HG03039 (cell line): Measurements from ENCODE around the gene FOXE1.

Experiments
- ATAC-seq: cut with Tn5 transposase; IDR thresholded peaks from one replicate; pipeline ENCODE4 v1.9.1; 2021; ENCODE audit warnings: mild to moderate bottlenecking, moderate library complexity; ENCODE audit not compliant: unreplicated experiment

FOXE1 gene

GRCh38 chr9:97848215-97848479 lies 4.9 kb upstream of the FOXE1 start:
- no peak for ATAC-seq

DNA sequence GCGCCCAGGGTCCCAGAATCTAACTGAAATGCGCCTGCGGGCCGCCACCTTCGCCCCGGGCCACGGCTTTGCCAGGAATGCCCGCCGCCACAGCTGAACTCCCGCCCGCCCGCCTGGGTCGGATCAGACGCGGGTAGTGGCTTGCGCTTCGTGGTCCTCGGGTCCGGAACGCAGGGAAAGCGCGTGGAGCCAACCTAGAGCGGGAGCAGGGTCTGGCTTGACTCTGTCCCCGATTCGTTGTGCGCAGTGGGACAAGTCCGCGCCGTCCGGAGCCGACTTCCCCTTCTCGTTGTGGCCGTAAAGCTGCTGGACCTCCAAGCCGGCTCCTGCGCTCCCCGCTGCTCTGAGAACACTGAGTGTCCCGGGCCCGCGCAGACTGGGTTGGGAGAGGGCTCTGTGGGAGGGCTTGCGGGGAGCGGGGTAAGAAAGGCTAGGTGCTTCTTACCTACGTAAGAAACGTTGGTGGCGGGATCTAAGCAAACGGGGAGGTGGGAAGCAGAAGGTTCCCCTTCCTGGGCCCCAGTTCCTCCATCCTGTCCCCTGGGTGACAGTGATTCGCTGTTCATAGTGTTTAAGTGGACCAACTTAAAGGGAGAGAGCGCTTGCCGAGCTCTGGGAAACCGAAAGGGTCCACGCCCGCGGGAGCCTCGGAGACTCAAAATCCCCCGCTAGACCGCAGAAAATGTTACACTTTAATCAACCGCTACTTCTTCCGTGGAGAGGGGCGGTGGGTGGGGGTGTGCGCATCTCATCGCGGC lies 4.4 kb upstream of the FOXE1 start:
- no peak for ATAC-seq

DNA sequence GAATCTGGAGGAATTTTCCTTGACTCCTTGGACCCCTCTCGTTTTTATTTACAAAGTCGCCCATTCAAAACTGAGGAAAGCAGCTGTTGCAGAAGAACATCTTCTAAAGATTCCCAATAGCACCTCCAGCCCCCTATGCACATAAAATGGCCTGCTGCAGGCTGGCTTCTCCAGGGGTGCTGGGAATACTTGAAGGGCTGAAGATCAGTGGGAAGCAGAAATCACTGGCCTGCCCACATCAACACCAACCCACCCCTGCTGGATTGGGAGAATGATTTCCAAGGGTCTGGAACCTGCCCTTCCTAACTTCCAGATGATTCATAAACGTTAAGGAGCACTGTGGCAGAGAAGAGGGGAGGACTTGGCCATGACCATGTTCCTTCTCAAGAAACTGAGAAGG lies 3.0 kb upstream of the FOXE1 start:
- ATAC-seq = no peak

DNA sequence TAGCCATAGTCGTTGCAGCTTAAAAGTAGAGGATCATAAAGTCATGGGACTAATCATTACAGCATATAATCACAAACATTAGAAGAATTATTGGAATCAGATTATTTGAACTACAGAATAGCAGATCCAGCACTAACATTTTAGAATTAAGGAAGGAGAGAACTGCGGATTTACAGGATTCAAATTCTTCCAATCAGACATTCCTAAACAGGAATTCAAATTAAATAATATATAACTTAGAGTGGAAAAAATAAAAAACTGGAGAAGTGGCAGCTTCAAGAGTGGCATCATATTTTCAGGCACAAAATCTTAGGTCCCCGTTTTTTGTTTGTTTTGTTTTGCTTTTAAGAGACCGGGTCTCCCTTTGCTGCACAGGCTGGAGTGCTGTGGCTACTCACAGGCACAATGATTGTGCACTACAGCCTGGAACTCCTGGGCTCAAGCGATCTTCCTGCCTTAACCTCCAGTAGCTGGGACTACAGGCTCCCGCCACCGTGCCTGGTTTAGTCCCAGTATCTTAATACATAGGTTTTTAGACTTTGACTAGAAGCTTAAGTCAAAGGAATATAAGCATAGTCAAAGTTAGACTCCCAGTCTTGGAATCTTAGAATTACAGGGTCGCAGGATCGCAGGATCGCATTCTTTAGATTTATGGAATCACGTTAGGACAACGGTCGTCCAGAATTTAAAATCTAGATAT lies 2.1 kb upstream of the FOXE1 start:
- ATAC-seq = no peak

- no peak for ATAC-seq
These were observed 1.6 kb upstream of the FOXE1 start for GRCh38 chr9:97851446-97851883.

DNA sequence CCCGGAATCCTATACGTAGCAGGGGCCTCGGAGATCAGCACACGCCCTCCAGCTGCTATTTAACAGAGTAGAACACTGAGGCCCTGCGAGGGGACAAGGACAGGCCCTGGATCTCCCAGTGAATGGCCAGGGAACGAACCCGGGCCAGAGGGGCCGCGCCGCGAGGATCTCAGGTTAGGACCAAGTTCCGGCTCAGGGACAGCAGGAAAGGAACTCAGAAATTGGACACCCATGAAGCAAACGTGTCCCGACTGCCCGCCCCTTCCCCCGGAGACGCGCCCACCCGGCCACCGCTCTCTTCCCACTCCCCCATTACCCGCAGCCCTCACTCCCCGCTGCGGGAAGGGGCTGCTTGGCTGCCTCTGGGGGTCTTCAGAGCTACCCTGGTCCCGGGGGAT lies 1.0 kb upstream of the FOXE1 start:
- no peak for ATAC-seq

- no peak for ATAC-seq
These were observed 499 bp upstream of the FOXE1 start for GRCh38 chr9:97852399-97853055.

DNA sequence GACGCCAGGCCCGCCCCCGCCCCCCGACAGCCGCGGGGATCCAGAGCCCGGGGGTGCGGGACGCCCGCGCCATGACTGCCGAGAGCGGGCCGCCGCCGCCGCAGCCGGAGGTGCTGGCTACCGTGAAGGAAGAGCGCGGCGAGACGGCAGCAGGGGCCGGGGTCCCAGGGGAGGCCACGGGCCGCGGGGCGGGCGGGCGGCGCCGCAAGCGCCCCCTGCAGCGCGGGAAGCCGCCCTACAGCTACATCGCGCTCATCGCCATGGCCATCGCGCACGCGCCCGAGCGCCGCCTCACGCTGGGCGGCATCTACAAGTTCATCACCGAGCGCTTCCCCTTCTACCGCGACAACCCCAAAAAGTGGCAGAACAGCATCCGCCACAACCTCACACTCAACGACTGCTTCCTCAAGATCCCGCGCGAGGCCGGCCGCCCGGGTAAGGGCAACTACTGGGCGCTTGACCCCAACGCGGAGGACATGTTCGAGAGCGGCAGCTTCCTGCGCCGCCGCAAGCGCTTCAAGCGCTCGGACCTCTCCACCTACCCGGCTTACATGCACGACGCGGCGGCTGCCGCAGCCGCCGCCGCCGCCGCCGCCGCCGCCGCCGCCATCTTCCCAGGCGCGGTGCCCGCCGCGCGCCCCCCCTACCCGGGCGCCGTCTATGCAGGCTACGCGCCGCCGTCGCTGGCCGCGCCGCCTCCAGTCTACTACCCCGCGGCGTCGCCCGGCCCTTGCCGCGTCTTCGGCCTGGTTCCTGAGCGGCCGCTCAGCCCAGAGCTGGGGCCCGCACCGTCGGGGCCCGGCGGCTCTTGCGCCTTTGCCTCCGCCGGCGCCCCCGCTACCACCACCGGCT lies 1.0 kb downstream of the FOXE1 start:
- ATAC-seq = no peak

GRCh38 chr9:97854696-97855485 lies 1.9 kb downstream of the FOXE1 start:
- ATAC-seq = no peak

DNA sequence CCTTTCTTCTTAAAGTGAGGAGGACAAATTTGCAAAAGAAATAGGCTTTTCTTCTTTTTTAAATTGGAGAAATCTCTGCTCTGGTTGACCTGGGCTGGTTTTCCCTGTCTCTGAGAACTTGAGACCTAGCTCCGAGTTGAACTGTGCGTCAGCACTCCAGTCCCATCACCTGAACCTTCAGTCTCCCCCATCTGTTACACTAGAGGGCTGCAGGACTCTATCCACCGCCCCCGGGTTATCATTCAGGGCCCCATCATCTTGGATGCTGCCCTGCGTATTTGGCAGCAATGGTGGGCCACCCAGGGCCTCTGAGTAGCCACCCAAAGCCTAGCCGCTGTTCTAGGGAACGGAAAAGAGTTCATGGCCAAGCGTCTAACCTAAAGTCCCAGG lies 2.5 kb downstream of the FOXE1 start:
- no peak for ATAC-seq

GRCh38 chr9:97855899-97856298 lies 2.9 kb downstream of the FOXE1 start:
- no peak for ATAC-seq

- no peak for ATAC-seq
These were observed 4.0 kb downstream of the FOXE1 start for GRCh38 chr9:97856857-97857605.

GRCh38 chr9:97857606-97858392 lies 4.8 kb downstream of the FOXE1 start:
- ATAC-seq = no peak

DNA sequence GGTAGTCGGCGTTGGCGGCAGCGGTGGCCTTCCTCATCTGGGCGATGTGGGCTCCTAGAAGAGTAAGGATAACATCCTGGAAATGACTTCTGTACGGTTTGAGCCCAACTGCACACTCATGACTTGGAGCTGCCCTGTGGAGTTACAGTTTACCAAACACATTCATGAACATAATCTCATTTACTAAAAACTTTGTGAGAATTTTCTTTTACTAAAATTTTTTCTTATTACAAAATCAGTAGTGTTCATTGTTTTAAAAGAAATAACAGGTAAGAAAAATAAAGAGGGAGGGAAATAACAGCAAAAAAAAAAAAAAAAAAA lies 5.3 kb downstream of the FOXE1 start:
- no peak for ATAC-seq

DNA sequence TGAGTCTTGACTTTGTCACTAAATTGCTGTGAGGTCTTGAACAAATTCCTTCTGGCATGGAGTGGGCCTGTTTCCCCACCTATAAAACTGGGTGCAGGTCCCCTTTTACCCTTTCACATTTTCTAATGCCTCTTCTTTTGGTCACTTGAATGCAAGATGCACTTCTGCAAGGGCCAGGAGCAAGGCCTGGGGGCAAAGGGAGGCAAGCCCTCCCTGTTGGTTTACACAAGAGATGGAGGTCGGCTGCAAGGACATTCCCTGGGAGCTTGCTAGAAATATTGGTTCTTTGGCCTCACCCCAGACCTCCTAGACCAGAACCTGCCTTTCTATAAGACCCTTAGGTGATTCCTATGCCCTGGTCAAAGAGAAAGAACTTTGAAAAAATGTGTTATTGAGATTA lies 5.8 kb downstream of the FOXE1 start:
- no peak for ATAC-seq

- ATAC-seq = no peak
These were observed 6.3 kb downstream of the FOXE1 start for GRCh38 chr9:97859346-97859745.

DNA sequence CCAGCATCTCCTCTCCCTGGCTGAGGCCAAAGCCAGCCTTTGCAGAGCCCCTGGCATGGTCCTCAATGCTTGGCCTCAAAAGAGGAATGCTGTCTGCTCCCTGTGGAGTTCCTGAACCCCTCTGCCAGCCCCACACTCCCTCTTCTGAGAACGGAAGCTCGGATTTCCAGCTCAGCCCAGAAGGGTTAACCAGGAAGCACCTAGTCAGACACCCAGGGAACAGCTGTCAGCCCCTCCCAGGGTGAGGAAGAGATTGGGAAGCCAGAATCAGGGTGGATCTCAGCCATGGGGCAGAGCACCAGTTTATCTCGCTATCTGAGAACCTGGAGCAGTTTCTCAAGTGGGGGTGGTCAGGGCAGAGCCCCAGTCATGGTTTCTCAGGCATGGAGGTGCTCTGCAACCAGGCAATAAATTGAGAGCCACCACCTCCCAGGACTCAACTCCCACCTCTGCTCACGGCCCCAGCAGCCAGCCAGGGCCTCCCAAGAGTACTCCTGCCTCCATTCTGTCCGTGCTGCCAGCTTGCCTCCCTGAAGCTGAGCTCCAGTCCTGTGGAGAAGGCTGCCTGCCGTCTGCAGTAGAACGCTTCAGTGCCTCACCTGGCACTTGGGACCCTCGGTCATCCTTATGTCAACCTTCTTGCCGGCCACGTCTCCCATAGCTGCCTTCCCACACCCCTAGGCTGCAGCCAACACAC lies 7.6 kb downstream of the FOXE1 start:
- ATAC-seq = no peak

- no peak for ATAC-seq
These were observed 8.1 kb downstream of the FOXE1 start for GRCh38 chr9:97861148-97861475.

- ATAC-seq = no peak
These were observed 10.3 kb downstream of the FOXE1 start for GRCh38 chr9:97863314-97863713.
